Hematopoietic multipotent progenitor cell (in vitro differentiated cells): Measurements from ENCODE around the gene DNAJC11. TPM values are rescaled to one million over a fixed set of nuclear protein-coding genes. Genes with fewer than 3 reads are reported as not detected.
"Not testable (repeated sequence)": the region's sequence is repeated elsewhere in the genome, so short reads cannot be mapped to it uniquely, and the experiment has no call there.

Experiments used
- DNase-seq, 3 donors: peaks; one replicate each; pipeline ENCODE4 v3.0.0-alpha.2; 2011 to 2015; ENCODE audit warnings: low read depth in 2 of 3, low spot score in 2 of 3
- total RNA-seq: library from RNA; depleted of rRNA; stranded (reverse); fragments of >200 nt; gene quantifications from one replicate; pipeline ENCODE4 v1.2.3, GENCODE V29; 2012

DNAJC11 gene
- total RNA-seq, 1 donor, result 14.5 TPM

DNA sequence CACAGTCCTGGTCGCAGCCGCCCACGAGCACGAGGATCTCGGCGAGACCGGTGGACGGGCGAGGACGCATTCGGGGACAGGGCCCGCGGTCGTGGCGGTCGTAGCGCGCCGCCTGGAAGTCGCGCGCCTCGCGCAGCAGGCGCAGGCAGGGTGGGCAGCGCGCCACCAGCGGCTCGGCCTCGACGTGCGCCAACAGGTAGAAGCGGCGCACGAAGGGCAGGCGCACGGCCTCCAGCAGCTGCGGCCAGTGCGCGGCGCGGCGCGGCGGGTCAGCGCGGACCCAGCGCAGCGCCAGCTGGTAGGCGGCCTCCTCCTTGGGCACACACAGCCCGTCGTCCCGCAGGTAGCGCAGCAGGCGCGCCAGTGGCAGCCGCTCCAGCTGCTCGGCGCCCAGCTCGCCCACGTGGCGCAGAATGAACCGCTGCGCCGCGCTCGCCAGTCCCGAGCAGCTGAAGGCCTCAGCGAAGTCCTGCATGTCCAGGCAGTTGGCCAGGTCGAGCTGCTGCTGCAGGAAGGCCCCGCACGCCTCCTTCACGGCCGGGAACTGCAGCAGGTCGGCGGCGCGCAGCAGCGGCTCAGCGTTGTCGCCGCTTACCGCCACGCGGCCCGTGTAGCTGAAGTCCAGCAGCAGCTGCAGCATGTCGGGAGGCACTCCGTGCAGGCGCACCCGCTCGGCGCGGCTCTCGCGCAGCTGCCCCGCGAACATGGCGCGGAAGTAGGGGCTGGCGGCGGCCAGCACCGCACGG, 99.5 kb downstream of the DNAJC11 start:
- no peak for DNase-seq

DNA sequence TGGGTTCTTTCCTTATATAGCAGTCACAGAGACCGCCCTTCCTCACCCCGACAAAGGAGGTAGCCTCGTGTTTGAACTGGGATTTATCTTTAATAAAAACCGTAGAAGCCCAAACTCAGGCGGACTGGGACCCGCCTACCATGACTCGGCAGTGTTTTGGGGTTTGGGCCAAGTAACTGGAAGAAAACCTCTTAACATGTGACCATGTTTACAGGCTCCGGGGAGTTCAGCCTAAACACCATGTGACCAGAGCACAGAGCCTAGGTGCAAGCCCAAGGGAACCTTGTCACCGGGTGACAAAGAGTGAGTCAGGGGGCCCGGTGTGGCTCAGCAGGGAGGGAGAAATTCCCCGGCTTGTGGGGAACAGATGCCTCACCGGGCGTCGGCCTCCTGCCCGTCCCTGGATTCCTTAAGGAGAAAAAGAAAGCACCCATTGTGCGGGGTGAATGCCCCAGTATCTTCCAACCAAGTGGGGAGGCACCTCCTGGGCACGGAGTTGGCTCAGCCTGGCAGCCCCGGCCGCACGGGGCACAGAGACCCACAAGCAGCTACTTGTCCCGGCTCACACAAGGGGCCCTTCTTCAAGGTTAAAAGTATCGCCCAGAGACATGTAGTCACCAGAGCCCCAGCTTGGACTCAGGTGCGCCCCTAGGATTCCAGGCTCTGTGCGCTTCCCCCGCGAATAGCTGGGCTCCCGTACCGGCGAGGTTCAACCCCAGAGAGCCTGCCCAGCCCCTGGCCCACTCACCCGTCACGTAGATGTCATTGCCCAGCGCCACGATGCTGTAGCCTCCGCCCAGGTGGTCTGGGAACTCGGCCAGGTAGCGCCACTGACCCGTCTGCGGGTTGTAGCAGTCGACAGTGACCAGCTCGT, 100.3 kb downstream of the DNAJC11 start:
- peak; percentile 39 to 91 (median 85) for DNase-seq

DNA sequence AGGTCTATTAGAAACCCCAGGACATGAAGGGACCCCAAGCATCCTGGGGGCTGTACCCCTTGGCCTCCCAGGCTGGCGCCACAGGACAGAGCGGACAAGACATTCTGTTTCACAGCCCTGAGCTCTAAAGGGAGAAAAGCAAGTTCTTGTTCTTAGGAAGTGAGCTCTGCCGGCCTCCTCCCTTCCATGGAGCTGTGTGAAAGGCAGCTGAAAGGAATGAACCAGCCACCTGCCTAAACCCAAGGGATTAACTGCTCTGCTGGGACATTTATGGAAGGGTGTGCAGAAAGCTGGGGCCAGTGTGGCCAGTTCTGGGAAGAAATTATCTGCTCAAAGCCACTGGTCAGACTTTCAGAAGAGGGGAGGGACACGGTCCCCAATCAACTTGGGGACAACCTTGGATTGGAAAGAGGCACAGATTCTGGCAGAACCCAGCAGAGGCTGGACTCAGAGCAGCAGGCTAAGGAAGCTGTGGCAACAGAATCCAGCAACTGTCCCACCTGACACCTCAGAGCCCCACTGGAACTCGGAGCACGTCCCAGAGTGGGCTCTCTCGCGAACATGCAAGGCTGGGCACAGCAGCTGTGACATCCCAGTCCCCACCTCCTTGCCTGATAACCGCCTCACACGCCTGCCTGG, 101.1 kb downstream of the DNAJC11 start:
- no peak for DNase-seq

DNA sequence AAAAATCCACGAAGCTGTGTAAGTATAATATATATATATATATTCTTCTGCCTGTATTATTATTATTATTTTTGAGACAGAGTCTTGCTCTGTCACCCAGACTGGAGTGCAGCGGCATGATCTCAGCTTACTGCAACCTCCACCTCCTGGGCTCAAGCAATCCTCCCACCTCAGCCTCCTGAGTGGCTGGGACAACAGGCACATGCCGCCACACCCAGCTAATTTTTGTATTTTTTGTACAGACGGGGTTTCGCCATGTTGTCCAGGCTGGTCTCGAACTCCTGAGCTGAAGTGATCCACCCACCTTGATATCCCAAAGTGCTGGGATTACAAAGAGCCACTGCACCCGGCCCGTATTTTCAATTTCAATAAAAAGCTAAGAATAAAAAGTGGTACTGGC, 101.6 kb downstream of the DNAJC11 start:
- DNase-seq, result not testable (repeated sequence)

DNA sequence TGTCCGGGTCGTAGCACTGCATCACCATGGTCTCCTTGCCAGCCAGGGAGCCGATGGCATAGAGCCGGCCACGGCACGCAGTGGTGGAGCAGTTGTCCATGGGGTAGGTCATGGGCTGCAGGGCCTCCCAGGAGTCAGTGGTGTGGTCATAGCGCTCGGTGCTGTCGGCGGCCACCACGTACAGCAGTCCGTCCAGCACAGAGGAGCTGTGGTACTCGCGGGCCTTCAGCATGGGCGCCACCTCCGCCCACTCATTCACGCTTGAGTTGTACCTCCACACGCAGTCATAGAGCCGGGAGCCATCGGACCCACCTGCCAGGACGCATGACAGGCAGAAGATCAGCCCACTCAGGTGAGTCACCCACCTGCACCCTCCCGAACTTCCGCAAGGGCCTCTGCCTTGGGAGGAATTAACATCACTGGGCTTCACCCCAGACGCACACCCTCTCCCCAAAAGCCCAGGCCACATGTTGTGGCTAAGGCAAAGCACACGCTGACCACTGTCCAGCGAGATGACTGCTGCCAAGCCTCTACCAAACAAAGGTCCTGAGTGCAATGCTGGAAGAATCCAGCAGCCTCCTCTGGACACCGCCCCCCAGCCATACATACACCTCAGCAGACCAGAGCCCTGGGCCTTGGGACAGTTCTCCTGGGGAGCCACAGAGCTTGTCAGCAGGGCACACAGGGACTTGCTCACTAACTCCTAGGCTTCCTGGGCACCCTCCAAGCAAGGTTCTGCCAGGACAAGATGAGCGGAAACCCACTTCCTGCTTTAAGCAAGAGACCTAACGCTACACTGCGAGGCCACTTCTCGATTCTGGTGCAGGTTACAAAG, 102.3 kb downstream of the DNAJC11 start:
- DNase-seq, result peak in 2 of 3 donors; percentile 62 to 76

DNA sequence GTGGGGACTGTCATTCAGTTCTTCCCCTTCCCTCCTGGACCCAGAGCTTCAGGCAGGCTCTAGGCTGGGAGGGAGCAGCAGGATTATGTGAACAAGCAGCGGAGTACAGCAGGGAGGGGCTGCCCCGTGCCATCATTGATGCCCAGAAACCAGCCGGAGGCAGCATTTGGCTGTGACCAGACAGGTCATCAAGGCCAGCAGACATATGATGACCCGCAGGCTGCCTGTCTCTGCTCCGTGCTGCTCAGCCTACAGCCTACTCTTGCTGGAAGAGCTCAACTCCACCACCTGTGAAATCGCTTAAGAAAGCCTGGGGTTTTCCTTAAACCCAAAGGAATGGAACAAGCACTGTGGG, 103.9 kb downstream of the DNAJC11 start:
- DNase-seq, result no peak

DNA sequence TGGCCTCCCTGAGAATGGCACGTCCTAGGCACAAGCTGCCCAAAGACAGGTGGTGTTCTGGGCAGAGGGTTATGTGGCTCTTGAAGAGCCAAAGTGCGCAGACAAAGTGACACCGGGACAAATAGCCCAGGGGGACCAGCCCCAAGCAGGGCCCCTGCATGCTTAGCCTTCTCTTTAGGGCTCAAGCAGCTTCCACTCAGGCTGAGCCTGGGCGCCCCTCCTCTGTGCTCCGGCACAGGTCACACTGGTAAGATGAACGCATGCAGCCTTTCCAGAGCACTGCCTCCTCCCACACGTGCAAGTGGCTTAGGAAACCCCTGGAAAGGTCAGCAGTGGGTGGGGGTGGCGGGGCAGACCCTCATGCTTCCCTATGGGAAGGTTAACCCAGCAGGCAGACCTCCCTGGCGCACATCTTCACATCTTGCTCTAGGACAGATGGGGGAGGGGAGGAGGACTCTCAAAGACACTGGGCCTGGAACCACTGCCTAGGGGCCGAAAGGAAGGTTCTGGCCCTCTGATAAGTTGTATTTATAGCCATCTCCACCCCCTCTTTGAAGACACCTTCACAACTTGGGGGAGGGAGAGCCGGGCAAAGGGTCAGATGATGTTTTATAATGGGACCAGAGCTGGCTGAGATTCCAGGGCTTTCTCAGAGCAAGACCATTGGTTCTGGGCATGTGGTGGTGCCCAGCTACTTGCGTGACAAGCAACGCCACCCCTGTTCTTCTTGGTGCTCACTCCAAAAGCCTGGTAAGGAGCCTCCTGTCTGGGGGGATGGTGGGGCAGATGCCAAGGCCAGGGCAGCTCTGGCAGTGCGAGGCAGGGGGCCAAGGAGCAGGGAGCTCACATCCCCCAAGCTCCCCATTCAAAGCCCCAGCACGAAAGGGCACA, 104.5 kb downstream of the DNAJC11 start:
- no peak for DNase-seq

DNA sequence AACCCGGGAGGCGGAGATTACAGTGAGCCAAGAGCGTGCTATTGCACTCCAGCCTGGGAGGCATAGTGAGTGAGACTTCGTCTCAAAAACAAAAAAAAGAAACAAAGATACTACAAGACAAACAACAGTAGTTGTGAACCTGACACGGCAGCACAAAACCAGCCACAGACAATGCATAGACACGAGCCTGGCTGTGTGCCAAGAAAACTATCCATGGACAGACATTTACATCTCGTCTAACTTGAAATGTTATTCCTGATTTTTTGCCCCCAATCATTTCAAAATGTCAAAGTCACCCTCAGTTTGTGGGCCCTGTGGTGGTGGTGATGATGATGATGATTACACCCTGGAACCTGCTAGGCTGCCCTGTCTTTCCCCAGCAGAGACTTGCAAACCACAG, 105.3 kb downstream of the DNAJC11 start:
- no peak for DNase-seq

DNA sequence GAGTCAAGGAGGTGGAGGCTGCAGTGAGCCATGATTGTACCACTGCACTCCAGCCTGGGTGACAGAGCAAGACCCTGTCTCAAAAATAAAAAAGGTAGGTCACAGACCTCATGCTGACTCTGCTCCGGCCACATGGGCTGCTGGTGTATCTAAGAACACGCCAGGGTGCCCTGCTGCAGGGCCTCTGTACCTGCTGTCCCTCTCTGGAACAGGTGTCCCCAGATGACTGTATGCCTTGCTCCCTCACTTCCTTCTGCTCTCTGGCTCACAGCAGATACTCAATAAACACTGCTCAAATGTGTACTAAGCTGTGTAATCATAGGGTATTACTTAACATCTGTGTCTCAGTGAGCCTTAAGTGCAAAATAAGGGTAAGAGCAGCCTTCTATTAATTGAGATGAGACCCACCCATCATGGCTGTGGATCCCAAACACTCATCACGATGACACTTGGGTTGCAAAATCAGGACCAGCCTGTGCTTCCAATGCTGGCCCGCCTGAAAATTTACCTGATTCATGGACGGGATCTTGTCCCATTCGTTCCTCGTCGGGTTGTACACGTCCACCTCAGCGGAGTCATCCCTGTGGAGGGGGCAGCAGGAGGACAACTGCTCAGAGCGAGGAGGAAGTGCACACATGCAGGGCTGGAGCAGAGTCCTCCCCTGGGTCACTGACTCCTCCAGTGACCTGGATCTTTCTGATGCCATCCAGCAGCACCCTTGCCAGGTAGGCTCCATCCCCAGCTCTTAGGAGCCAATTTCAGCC, 106.5 kb downstream of the DNAJC11 start:
- DNase-seq, result no peak

DNA sequence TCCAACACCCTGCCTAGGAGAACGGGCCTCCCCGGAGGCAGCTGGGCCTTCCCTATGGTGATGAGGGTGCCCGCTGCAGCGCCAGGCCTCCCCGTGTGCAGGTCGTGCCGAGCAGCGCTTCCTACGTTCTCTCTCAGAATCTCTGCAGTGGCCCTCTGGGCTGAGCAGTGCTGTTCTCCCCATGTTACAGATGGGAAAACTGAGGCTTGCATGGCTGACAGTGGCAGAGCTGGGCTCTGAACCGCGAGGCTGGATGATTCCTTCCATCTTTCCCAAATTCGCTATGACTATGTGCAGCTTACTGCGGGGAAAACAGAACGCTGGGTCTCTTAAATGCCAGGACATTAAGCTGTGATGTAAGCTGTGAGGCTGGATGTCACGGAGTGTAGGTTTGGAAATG, 107.8 kb downstream of the DNAJC11 start:
- DNase-seq, result no peak

DNA sequence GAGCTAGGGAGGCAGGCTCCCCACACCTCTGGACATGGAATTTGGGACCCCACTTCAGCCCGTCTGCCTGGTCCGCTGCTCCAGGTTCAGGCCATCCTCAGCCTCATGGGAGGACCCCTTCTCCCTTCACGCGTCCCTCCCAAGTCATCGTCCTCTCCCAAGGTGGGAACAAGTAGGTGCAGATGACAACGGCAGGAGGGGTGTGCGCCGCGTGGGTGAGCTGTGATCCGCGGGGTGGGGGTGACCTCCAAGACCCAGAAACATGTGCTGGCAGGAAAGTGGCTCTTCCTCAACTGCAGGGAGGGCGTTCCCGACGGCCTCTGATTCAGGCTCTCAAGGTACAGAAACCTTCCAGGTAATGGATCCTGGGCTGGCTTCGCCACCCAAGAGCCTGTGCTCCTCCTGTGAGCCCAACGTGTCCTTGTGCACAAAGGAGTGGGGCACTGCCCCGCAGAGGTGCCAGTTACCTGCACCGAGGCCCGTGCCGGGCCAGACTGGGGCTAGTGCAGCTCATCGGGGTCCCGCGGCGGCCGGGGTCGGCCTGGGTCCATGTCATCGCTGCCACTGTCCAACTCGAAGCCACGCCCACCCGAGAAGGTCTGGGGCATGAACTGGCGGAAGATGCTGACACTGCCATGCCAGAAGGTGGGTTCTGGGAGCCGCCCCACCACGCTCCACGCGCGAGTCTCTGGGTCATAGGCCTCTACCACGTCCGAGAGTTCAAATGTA, 108.6 kb downstream of the DNAJC11 start:
- no peak for DNase-seq

DNA sequence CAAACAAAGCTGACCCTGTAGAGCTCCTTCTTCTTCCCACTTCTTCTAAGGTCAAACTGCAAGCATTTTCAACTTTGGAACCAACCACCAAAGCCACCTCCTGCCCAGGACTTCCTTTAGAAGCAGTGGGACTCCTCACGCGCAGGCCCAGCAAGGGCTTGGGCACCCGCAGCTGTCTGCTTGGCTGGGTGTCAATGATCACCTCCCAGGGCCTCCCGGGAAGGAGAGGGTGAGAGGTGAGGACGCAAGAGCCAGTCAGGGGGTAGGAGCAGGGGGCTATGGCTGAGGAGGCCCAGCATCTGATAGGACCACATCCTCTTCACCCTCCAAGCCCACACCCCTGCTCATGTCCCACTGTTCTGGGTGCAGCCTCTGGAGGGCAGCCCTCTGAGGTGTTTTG, 109.2 kb downstream of the DNAJC11 start:
- DNase-seq, result no peak

DNA sequence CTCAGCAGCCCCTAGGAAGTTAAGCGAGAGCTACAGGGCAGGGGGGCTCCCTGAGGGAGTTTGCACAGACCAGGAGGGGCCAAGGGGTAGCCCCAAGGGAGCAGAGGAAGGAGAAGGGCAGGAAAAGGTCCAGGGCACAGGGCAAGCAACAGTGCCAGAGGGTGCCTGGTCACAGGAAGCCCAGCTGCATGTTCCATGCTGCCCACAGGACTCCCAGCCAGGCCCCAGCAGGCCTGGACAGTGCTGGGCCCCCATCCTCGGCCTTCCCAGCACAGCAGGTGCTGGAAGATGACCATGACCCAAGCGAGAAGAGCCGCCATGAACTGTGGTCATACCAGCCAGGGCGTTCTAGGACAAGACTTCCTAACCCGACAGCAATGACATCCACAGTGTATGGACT, 110.0 kb downstream of the DNAJC11 start:
- no peak for DNase-seq

DNA sequence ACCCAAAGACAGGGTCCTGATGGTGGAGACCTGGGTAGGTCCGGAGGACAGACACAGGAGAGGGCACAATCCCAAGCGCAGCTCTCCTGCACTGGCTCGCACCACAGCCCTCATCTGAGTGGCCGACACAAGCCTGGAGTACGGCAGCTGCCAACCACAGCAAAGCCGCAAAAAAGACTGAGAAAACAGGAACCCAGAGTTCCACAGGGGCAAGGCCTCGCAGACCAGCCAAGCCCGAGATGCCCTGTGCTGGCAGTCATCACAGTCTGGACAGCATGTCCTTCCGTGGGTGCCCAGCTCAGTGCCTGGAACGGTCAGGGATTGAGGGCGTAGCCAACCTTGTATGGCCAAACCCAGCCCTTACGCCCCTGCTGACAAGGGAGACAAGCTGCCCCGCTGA, 110.4 kb downstream of the DNAJC11 start:
- peak in 2 of 3 donors; percentile 68 to 72 for DNase-seq

DNA sequence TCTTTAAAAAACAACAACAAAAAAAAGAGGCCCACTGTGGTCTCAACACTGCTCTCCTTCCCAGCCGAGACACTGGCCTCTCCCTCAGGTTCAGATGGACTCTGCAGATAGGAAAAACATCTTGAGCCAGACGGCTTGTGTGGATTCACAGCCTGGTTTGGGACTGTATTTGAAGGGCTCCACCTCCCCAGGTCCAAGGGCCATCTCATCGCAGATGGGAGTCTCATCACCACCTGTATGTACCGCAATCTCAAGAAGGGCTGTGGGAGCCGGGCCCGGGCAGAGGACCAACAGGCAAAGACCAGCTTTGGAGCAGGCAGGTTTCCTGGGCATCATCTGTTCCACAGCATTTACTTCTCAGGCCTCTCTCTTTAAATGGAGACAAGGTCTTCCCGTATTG, 111.6 kb downstream of the DNAJC11 start:
- no peak for DNase-seq

DNA sequence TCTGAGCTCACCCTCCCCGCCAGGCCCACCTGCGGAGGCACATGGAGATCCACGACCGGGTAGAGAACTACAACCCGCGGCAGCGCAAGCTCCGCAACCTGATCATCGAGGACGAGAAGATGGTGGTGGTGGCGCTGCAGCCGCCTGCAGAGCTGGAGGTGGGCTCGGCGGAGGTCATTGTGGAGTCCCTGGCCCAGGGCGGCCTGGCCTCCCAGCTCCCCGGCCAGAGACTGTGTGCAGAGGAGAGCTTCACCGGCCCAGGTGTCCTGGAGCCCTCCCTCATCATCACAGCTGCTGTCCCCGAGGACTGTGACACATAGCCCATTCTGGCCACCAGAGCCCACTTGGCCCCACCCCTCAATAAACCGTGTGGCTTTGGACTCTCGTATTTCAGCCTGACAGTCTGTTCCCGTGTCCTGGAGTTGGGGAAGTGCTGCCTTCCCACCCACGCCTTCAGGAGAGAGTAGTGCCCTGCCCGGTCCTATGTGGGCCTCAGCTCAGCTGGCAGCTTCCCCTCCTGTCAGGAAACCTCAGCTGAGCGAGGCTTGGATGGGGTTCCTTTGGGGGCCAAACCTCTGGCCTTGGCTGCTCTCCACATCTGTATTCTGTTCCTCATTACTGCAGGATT, 112.6 kb downstream of the DNAJC11 start:
- DNase-seq, result no peak

DNA sequence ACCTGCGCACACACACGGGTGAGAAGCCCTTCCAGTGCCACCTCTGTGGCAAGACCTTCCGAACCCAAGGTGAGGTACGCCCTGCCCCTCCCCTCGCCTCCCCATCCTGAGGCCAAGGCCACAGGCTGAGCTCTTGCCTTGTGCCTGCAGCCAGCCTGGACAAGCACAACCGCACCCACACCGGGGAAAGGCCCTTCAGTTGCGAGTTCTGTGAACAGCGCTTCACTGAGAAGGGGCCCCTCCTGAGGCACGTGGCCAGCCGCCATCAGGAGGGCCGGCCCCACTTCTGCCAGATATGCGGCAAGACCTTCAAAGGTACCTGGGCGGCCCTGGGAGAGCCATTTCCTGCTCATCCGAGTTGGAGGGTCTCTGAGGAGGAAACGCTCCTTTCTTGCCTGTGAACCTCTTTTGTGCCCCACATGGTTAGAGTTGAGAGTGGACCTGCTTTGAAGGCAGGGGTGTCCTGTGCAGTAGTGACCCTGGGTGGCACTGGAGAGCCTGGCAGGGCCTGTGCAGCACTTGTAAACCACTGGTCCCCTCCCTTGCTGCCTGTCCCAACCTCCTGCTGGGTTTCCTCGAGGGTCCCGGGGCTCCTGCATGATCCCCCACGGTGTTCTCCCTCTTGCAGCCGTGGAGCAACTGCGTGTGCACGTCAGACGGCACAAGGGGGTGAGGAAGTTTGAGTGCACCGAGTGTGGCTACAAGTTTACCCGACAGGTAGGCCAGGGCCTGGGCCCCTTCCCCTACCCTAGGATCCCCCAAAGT, 113.3 kb downstream of the DNAJC11 start:
- peak in 1 of 3 donors; percentile 19 for DNase-seq
